ENCODE results near the gene AQP3.

Gene AQP3

DNA sequence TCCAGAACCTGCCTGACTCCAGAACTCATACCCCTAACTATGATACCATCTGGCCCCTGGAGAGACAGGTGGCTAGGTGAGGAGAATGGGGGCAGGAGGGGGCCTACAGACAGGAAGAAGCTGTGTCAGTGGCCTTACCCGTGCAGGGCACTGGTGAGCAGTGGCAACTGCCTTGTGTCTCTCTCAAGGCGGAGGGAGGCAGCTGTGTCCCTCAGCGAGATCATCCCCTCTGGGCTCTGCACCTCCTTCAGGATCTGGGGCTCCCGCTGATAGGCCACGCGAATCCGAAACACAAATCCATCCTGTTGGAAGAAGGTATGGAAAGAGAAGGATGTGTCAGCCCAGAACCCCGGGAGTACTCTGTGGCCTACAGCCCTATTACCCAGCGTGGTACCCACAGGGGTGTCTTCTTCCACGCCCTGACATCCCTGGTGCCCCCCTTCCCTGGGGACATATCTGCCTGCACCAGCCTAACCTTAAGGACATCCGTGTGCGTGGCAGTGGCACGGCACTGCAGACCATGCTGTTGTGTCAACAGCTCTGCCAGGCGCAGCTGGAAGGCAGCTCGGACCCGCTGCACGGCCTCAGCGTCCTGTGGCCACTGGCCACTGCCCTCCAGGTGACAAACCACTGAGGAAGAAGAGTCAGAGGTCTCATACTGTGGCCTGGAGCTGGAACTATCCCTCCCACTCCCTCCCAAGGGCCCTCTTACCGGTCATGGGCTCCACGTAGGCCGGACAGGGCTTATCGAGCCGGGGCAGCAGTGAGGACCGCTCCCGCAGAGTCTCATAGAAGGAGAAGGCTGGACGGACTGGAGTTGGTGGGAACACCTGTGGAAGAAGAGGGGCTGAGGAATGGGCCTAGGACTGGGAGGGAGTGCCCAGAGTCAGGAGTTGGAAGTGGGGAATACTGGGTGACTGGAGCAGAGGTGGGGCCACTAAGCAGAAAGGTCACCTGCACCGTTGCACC lies 18.5 kb upstream of the AQP3 start:
- ChIA-PET CTCF (interaction anchor here (0.6 to 9.9 kb wide), 31 partner anchors 8 to 429 kb away, joined by 3 to 174 read pairs (median 4); partner anchors contain the start of genes ANKRD18B, AQP3, AQP7 and NOL6), POLR2A (interaction anchor here (3.0 kb wide), 1 partner anchor 8 kb away, joined by 17 read pairs; the partner anchor contains the start of gene NOL6)
- TF ChIP-seq, protein P1, sequence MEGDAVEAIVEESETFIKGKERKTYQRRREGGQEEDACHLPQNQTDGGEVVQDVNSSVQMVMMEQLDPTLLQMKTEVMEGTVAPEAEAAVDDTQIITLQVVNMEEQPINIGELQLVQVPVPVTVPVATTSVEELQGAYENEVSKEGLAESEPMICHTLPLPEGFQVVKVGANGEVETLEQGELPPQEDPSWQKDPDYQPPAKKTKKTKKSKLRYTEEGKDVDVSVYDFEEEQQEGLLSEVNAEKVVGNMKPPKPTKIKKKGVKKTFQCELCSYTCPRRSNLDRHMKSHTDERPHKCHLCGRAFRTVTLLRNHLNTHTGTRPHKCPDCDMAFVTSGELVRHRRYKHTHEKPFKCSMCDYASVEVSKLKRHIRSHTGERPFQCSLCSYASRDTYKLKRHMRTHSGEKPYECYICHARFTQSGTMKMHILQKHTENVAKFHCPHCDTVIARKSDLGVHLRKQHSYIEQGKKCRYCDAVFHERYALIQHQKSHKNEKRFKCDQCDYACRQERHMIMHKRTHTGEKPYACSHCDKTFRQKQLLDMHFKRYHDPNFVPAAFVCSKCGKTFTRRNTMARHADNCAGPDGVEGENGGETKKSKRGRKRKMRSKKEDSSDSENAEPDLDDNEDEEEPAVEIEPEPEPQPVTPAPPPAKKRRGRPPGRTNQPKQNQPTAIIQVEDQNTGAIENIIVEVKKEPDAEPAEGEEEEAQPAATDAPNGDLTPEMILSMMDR (IDR thresholded peaks at IDR 0.05; ENCODE audit: control extremely low read depth, extremely low read depth, low read depth, missing control alignments): no peak
- no peak for DNase-seq (ENCODE audit: extremely low spot score)

DNA sequence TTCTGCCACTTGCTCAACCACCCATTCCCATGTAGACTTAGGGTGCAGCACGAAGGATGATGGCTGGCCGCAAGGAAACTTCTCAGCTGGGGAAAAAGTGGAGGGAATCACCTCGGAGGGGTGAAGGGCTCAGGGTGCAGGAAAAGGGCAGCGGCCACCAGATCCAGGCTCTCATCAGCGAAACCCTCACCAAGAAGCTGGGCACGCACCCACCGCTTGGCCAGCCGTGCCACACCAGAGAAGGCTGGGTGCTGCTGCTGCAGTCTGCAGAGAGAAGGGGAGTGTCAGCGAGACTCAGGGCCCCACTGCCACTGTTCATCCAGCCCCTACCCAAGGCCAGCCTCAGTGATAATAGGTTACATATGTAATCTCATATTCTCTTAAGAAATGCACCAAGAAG lies 17.7 kb upstream of the AQP3 start:
- POLR2A ChIA-PET: interaction anchor here (1.7 to 3.0 kb wide), 2 partner anchors 9 to 14 kb away, joined by 4 to 17 read pairs; partner anchors contain the start of gene NOL6
- TF ChIP-seq, protein P1 (IDR thresholded peaks at IDR 0.05; ENCODE audit: control extremely low read depth, extremely low read depth, low read depth, missing control alignments): no peak
- CTCF ChIA-PET: interaction anchor here (1.1 to 9.9 kb wide), 5 partner anchors 11 to 90 kb away, joined by 5 to 174 read pairs (median 12); partner anchors contain the start of genes AQP3 and NOL6
- DNase-seq (ENCODE audit: extremely low spot score): no peak

- POLR2A ChIA-PET: interaction anchor here (1.5 to 3.0 kb wide), 3 partner anchors 10 to 174 kb away, joined by 3 to 17 read pairs (median 4); partner anchors contain the start of genes NFX1 and NOL6
- TF ChIP-seq, protein P1 (IDR thresholded peaks at IDR 0.05; ENCODE audit: control extremely low read depth, extremely low read depth, low read depth, missing control alignments): no peak
- DNase-seq (ENCODE audit: extremely low spot score): no peak
- CTCF ChIA-PET: interaction anchor here (1.1 to 9.9 kb wide), 5 partner anchors 12 to 90 kb away, joined by 5 to 174 read pairs (median 12); partner anchors contain the start of genes AQP3 and NOL6
These were observed 16.7 kb upstream of the AQP3 start for GRCh38 chr9:33464045-33464636.

- ChIA-PET POLR2A (interaction anchor here (0.5 to 3.0 kb wide), 2 partner anchors 11 to 19 kb away, joined by 4 to 17 read pairs; partner anchors contain the start of gene NOL6), CTCF (interaction anchor here (2.1 to 9.9 kb wide), 6 partner anchors 12 to 89 kb away, joined by 4 to 174 read pairs (median 12); partner anchors contain the start of genes AQP3 and NOL6)
- no peak for DNase-seq (ENCODE audit: extremely low spot score)
- TF ChIP-seq, protein P1 (IDR thresholded peaks at IDR 0.05; ENCODE audit: control extremely low read depth, extremely low read depth, low read depth, missing control alignments): no peak
These were observed 15.8 kb upstream of the AQP3 start for GRCh38 chr9:33463151-33463550.

DNA sequence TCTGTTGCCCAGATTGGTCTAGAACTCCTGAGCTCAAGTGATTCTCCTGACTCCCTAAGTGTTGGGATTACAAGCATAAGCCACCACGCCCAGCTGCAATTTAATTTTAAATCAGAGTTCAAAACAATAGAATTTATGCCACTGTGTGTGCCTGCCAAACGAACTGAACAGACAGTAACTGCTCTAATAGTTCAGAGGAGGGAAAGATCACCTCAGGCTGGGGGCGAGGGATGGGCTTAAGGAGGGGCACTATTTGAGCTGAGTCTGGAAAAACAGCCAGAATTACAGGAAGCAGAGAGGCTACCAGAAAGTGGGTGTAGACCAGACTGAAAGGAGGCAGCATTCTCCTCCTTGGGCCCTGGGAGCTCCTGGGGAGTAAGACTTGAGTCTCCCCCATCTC lies 14.1 kb upstream of the AQP3 start:
- TF ChIP-seq, protein P1 (IDR thresholded peaks at IDR 0.05; ENCODE audit: control extremely low read depth, extremely low read depth, low read depth, missing control alignments): no peak
- DNase-seq (ENCODE audit: extremely low spot score): no peak
- POLR2A ChIA-PET: no interaction called here
- CTCF ChIA-PET: interaction anchor here (1.2 to 9.9 kb wide), 6 partner anchors 10 to 63 kb away, joined by 3 to 174 read pairs (median 12); partner anchors contain the start of genes AQP3 and NOL6

DNA sequence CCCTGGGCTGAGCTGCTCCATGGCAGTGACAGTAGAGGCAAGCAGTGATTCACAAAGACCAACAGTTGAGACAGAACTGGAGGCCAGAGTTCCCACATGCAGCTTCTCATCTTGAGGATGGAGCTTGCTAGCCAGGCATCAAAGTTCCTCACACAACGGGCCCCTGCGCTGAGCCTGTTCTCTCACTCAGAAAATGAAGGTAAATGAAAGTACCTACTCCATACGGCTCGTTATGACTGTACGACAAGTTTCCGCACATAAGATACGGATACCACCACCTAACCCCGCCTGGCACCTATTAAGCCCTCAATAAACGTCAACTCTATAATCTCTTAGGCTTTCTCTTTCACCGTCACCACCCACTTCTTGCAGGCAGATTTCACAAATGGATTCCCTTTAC lies 13.5 kb upstream of the AQP3 start:
- ChIA-PET POLR2A (interaction anchor here (2.2 kb wide), 1 partner anchor 13 kb away, joined by 5 read pairs; the partner anchor contains the start of gene NOL6), CTCF (interaction anchor here (1.1 to 9.9 kb wide), 5 partner anchors 10 to 101 kb away, joined by 3 to 174 read pairs (median 10); partner anchors contain the start of genes AQP3 and NOL6)
- no peak for DNase-seq (ENCODE audit: extremely low spot score)
- TF ChIP-seq, protein P1 (IDR thresholded peaks at IDR 0.05; ENCODE audit: control extremely low read depth, extremely low read depth, low read depth, missing control alignments): no peak

Measured in GM10248 (cell line).